ENCODE results near the gene RGS7. TPM values are rescaled to one million over a fixed set of nuclear protein-coding genes. Genes with fewer than 3 reads are reported as not detected.

Gene RGS7
- total and polyA plus RNA-seq, 2 of the 8 experiments (the other 6 are each of a cell fraction or from before 2014, with no cell fraction given), result 1.6 to 3.0 TPM

DNA sequence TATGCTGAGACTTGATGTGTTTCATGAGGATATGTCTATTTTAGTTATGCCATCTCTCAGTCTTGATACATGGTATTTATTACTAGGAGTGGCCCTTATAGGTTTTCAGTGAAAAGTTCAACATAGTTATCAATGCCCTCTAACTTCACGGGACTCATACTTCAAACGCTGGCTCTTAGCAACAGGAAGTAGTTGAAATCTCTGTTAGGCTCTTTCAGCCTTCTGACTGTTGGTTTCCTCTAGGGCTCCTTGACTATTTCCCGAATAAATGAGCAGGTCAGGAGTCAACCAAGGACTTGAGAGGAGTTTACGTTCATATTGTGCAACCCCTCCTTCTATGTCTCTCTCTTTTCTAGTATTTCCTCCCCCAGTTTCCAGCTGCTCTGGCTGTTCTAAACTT, 141.8 kb downstream of the RGS7 start:
- ChIA-PET CTCF (ENCODE audit: partially characterized antibody) (no interaction called here), POLR2A (ENCODE audit: partially characterized antibody) (no interaction called here)
- Histone ChIP-seq H3K27me3 (replicated peaks in 1 of 4; ENCODE audit: control insufficient read depth in 3 of 4, extremely low read depth in 1 of 4, insufficient read depth in 3 of 4, low read length in 3 of 4) (peaks cover 0 to 1% (median 0%) of the 10 kb centered on the region in 4 experiments; a peak in 1 of 7 replicates), H4K8ac (ENCODE audit: extremely low read depth, insufficient read depth, low read length) (no peak overlapping the region), H3K9me3 (ENCODE audit: insufficient read depth in 2 of 2, low read depth in 1 of 2, low read length in 1 of 2) (peaks cover 0 to 5% of the 10 kb centered on the region in 2 experiments; a peak in 1 of 4 replicates), H3K4me1 (replicated peaks in 1 of 4; ENCODE audit: control insufficient read depth in 3 of 4, insufficient read depth in 4 of 4, low read length in 3 of 4) (peaks cover 0 to 6% (median under 1%) of the 10 kb centered on the region in 4 experiments; a peak in 1 of 7 replicates), H2AFZ (ENCODE audit: low read length) (no peak overlapping the region), H2BK15ac (ENCODE audit: low read length) (no peak overlapping the region), H3K4me2 (ENCODE audit: insufficient read depth in 1 of 2, low read depth in 2 of 2, low read length in 2 of 2) (no peak overlapping the region), H3K4ac (replicated peaks; ENCODE audit: insufficient read length, low read depth, low read length) (no peak overlapping the region), H3K79me1 (ENCODE audit: low read depth, low read length) (no peaks in the 10 kb centered on the region), H4K20me1 (replicated peaks in 1 of 2; ENCODE audit: control insufficient read depth in 1 of 2, insufficient read depth in 2 of 2, low read length in 2 of 2) (no peaks in the 10 kb centered on the region), H3K14ac (ENCODE audit: insufficient read length) (no peak overlapping the region), H3K18ac (ENCODE audit: extremely low read depth, low read length) (no peak overlapping the region), H2BK120ac (replicated peaks; ENCODE audit: low read depth, low read length) (no peak overlapping the region), H4K5ac (ENCODE audit: insufficient read length, low read depth, low read length) (no peak overlapping the region), H3K23ac (ENCODE audit: insufficient read length) (no peak overlapping the region), H3K36me3 (ENCODE audit: control insufficient read depth in 2 of 4, insufficient read depth in 4 of 4, low read length in 3 of 4) (no peaks in the 10 kb centered on the region), H2BK5ac (ENCODE audit: low read depth, low read length) (no peak overlapping the region), H3K4me3 (ENCODE audit: extremely low read depth in 1 of 4, insufficient read depth in 2 of 4, low read depth in 3 of 4, low read length in 4 of 4) (no peak overlapping the region), H3K56ac (replicated peaks; ENCODE audit: insufficient read length, low read depth, low read length) (no peak overlapping the region), H4K91ac (replicated peaks; ENCODE audit: insufficient read length, low read length) (no peak overlapping the region), H2BK12ac (ENCODE audit: low read depth, low read length) (no peak overlapping the region), H2AK5ac (ENCODE audit: low read depth, low read length) (no peak overlapping the region), H2BK20ac (ENCODE audit: low read length) (no peak overlapping the region), H3K23me2 (ENCODE audit: low read depth, low read length) (no peaks in the 10 kb centered on the region), H3K9ac (replicated peaks in 1 of 4; ENCODE audit: extremely low read depth in 1 of 4, low read depth in 3 of 4, low read length in 3 of 4) (no peak overlapping the region), H3K27ac (ENCODE audit: low read depth, low read length) (no peak overlapping the region), H3K79me2 (ENCODE audit: control insufficient read depth in 1 of 2, insufficient read depth in 2 of 2, low read length in 2 of 2) (no peaks in the 10 kb centered on the region)
- WGBS, 2 experiments (ENCODE audit: extremely low coverage in 1 of 2, insufficient coverage in 1 of 2, insufficient read length in 1 of 2, insufficient replicate concordance in 2 of 2, low coverage in 1 of 2, low lambda C conversion rate in 2 of 2, missing lambda C conversion rate in 1 of 2), result 79% methylated on average over 4 of the region's 4 CpGs; no CpG with 5 or more reads in 1 of the 2 experiments
- FAIRE-seq (no peak), DNase-seq (ENCODE audit: low read depth in 1 of 2, low spot score in 2 of 2) (no peak)
- TF ChIP-seq, protein P1, sequence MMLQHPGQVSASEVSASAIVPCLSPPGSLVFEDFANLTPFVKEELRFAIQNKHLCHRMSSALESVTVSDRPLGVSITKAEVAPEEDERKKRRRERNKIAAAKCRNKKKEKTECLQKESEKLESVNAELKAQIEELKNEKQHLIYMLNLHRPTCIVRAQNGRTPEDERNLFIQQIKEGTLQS (IDR thresholded peaks at IDR 0.05; ENCODE audit: insufficient read depth, low read depth, low read length), result no peak
- TF ChIP-seq PHF8 (conservative IDR thresholded peaks at IDR 0.05; ENCODE audit: low read depth, low read length), result no peak
- no peak for TF ChIP-seq SAP30 (IDR thresholded peaks at IDR 0.05; ENCODE audit: insufficient read depth, insufficient replicate concordance, low read length)
- no peak for TF ChIP-seq POLR2AphosphoS5 (IDR thresholded peaks at IDR 0.05; ENCODE audit: low read depth, low read length)
- no peak for TF ChIP-seq GABPA (IDR thresholded peaks at IDR 0.05; ENCODE audit: borderline replicate concordance, insufficient read depth, low read length)
- no peak for TF ChIP-seq SP1 (IDR thresholded peaks at IDR 0.05; ENCODE audit: low read depth, low read length)
- TF ChIP-seq, protein P2, sequence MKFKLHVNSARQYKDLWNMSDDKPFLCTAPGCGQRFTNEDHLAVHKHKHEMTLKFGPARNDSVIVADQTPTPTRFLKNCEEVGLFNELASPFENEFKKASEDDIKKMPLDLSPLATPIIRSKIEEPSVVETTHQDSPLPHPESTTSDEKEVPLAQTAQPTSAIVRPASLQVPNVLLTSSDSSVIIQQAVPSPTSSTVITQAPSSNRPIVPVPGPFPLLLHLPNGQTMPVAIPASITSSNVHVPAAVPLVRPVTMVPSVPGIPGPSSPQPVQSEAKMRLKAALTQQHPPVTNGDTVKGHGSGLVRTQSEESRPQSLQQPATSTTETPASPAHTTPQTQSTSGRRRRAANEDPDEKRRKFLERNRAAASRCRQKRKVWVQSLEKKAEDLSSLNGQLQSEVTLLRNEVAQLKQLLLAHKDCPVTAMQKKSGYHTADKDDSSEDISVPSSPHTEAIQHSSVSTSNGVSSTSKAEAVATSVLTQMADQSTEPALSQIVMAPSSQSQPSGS (IDR thresholded peaks at IDR 0.05; ENCODE audit: low read length), result no peak
- TF ChIP-seq, protein P3, sequence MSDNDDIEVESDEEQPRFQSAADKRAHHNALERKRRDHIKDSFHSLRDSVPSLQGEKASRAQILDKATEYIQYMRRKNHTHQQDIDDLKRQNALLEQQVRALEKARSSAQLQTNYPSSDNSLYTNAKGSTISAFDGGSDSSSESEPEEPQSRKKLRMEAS (IDR thresholded peaks at IDR 0.05), result no peak
- TF ChIP-seq BCL11A (IDR thresholded peaks at IDR 0.05; ENCODE audit: low read depth in 2 of 2, low read length in 2 of 2), result no peak
- TF ChIP-seq BRCA1 (IDR thresholded peaks at IDR 0.05; ENCODE audit: low read depth, low read length), result no peak
- TF ChIP-seq RXRA (IDR thresholded peaks at IDR 0.05; ENCODE audit: insufficient read depth, low read depth, low read length), result no peak
- no peak for TF ChIP-seq SRF (IDR thresholded peaks at IDR 0.05; ENCODE audit: low read depth, low read length)
